Cerebellar cortex (tissue), 1 donor: Measurements from ENCODE around the gene DLST.

Experiments used
- DNase-seq: peaks from one replicate; pipeline ENCODE4 v3.0.0-alpha.2; 2015; ENCODE audit warnings: low spot score

DLST gene

DNA sequence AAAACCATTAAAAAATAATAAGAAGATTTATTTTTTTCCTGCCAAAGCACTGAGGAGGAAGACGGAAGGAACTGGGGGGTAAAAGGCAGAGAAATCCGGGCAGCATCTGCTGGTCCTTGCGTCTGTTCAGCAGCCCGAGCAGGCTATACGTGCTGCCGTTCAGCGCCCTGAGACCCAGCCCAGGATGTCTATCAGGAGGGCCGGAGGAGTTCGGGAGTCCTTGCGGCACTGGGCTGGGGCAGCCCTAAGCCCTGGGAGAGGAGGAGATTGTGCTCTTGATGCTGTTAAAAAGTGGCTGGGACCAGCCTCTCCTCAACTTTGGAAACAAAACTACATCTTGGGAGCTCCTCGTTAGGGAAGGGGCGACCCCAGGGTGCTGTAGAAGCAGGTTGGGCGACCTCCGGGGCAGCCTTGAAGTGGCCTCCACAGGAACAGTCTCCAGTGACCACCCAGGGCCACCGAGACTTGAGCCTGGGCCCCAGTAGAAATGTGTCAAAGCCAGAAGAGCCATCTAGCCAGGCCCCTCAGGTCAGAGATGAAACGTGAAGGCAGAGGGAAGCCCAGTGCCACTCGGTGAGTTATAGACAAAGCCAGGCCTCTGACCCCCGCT, 59.3 kb downstream of the DLST start:
- no peak for DNase-seq

DNA sequence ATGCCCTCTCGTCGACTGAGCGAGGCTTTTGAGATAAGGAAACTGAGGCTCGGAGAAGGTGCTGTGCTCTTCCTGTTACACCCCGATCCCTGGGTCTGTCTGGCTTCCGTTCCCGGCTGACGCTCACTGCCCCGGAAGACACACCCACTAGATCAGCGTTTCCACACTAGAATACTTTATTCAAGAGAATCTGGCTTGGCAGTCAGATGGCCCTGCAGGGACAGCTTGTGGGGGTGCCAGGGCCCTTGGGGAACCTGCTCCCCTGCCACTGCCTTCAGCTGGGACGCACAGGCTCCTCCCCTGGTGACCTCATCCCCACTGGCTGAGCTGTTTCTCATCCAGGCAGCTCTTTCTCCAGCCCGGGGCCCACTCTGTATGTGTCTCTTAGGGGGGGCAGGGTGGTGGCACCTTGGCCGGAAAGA, 60.0 kb downstream of the DLST start:
- no peak for DNase-seq

DNA sequence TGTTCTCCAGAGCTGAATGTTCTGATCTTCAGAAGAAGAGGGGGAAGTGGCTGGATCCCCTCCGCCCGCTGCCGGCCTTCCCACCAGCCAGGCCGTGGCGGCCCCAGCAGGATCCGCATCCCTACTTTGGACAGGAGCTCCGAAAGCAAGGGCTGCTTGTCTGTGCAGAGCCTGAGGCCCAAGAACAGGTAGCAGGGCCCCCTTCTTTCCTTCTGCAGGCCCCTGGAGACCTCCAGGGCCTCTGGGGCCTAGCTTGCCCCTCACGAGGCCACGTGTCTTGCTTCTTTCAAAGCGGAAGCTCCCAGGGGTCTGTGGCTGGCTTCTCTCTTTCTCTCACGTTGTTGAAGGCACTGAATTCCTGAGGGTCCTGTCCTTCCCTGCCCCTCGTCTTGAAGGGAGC, 60.5 kb downstream of the DLST start:
- no peak for DNase-seq

DNA sequence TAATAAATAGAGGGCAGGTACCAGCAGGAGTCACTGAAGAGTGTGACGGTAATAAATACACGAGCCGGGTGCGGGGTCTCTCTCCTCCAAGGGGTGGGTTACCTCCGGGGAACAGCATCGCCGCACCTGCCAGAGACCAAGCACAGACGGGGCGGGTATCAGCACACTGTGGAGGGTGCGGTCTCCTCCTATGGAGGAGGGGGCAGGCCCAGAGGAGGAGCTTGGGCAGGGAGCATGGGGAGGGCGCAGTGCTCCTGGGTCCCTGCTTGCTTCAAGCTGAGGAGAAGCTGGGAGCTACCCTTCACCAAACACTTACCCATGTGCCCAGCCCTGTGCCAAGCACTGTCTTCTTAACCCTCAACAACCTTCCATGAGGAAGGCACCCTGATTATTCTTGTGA, 60.9 kb downstream of the DLST start:
- DNase-seq = no peak

DNA sequence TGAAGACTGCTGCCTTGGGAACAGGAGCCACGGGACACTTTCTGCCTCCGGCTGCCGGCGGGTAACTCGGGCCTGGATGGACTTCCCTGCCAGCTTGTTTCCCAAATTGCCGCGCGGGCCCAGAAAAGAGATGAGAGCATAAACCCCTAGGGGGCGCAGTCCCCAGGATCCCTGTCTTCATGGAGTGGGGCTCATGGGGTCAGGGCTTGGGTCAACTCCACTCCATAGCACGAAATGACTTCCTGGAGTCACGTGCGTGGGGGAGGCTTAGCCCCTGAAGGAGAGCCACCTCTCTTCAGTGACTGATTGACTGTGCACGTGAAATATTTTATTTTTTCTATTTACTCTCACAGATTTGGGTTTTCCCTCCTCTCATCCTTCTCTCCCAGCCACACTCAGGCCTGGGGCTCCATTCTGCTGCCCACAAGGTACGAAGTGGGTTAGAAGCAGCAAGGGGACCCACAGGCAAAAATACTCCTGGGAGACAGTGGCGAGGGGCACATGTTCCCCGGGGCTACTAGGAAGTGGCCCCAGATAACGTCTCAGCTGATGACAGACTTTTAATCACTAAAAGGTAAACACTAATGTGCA, 63.6 kb downstream of the DLST start:
- peak; percentile 33 for DNase-seq

DNA sequence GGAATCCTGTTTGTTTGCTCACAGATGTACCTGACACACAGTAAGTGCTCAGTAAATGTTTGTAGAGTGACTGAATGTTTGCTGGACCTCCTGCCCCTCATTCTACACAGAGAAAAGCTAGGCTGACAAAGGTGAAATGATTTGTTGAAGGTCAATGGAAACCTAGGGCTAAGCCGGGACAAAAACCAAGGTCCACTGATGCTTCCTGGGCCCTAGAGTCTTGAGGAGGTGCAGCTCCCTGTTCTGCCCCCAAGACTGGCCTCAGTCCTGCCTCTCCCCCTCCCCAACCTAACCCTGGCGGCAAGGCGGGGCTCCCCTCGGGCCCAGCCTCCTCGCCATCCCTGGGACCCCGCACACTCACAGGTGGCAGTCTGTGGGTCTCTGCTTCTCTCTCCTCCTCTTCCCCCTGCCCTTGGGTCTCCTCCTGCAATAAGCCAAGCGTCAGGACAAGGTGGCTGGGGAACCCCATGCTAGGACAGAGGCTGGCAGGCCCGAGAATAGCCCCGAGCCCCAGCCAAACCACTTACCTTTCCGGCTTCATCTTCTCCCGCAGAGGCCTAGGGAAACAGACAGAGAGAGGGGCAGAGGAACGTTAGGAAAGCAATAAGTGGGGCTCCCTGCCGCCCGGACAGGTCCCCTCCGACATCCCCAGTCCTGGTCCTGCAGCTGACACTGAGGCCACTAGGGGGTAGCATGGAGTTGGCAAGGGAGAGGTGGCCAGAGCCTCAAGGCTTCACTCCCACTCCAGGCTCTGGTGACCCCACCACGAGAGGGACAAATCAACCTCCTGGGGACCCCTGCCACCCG, 64.3 kb downstream of the DLST start:
- DNase-seq = peak; percentile 80

DNA sequence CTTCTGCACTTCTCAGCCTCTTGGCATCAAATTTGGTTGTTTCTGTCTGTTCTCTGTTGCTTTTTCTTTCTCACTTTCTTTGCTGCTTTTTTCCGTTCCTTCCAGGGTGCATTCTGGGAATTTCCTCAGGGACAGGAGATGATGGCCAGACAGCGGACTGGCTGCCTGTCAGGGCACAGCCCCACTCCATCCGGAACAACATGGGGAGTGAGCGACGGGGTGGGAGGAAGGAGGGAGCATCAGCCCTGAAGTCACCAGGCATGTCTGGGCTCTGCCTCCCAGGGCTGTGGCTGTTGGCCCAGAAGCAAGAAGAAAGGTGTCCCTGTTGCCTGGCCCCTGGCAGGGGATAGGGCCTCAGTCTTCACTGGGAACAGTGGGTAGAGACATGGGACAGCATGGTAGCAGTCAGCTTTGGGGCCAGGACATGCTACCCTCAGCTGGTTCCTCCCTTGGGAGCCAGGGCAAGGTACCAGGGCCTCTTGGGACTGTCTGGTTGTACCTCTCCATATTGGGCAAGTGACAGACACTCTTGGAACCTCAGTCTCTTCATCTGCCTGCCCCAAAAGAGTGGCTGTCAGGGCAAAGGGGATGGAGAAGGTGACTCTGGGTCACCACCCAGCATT, 65.1 kb downstream of the DLST start:
- DNase-seq = no peak

DNA sequence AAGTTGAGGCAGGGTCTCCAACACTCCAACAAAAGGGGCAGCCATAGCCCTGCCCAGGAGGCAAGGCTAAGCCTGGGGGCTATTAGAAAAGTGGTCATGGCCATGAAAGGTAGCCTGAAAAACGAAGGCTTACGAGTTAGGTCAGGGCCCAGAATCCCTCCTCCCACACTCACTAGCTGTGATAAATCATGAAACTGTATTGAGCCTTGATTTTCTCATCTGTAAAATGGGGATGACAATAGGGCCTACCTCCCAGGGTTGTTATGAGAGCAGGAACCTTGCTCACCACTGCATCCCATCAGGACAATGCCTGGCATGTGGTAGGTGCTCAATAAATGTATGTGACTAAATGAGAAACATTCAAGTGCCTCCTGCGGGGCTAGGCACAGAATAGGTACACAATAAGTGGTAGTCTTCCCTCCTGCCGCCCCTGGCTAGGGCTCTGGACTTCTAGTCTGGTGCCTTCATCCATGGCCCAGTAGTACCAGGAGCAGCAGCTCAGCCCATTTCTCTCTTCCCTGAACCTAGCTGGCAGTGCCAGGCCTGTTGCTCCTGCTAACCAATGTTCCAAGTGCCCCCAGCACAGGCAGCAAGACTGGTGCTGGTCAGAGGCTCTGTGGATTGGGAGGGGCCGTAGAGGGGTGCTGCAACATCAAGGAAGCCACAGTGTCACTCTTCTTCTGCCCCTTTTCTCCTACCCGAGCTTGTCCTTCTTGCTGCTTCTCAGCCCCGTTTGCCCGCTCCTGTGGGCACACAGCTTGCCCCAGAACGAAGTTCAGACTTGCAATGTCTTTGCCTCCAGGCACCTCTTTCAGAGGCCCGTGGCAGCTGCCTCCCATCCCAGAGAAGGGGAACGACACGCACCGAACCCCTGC, 65.9 kb downstream of the DLST start:
- DNase-seq = no peak

DNA sequence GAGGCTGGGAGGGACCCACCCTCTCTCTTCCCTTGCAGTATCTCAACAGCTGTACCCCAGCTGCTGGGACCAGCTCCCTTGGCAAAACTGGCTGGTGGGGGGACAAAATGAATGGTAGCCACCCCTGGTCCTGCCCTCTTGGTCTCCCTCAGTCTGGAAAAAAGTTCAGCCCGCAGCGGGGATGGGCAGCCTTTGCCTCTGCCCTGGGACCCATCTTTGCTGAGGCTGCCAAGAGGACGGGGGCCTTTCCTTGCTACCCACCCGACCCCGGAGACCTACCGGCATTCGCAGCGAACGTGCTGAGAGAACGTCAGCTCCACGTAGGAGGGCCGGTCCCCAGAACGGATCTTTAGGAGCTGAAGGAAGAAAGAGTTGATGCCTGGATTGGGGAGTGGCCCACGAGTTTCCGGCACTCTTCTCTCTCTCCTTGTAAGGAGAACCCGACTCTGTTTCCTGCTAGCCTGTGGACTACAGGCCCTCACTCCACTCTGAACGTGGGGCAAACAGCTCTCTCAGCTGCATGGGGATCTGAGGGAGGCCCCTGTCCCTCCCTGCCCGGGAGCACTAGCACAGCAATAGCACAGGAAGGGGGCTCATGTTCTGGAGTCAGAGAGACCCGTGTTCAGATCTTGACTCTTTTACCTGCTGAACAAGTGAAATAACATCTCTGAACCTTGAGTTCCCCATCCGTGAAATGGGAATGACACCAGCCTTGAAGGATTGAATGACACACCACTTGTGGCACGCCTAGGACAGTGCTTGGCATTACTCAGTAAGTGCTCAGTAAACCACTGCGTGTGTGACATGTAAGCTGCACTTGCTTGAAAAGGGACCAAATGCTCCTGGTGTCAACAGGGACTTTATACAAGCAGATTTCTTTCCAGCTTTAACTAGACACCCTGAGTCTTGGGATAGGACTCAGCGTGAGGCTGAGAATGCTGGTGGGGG, 66.8 kb downstream of the DLST start:
- no peak for DNase-seq

DNA sequence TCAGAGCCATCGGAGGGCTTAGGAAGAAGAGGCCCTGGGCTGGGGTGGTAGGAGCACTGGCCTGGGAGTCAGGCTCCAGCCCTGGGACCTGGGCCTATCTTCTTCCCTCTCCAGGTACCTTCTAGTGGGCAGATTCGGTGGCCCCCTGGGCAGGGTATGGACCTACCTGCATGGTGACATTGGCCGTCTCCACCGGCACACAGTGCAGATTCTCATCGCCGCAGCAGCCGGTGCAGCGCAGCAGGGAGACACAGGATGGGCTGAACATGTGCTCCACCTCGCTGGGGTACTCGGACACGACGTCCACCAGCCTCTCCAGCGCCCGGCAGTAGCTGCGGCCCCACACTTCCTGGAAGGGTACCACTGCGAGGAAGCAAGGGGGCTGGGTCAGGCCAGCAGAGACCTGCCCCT, 67.5 kb downstream of the DLST start:
- DNase-seq = no peak

DNA sequence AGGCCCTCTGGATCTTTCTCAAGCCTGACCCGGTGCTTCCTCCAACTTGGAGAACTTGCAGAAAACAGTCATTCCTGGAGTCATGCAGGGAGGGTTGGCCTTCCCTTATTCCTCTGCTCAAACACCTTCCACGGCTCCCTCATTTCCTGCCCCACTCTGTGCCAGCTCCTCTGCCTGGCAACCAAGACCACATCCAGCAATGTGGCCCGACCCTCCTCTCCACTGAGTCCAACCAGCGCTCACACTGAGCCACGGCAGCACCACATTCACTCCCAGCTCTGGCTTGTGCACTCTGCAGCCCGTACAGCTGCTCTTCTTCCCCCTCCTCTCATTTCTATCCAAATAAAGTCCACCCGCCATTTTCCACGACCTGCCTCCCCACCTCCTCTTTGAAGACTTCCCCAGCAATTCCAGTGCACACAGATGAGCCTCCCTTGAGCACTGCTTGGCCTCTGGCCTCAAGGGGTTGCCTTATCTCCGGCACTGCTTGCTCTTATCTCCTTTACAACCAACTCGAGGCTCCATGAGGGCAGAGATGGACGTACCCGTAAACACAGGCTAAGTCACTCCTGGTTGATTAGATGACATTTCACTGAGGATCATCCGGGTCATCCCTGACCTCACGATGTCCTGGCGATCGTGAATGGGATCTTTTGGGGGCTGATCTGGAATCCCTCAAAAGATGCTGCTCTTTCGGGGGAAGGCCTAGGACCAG, 68.3 kb downstream of the DLST start:
- DNase-seq = no peak

DNA sequence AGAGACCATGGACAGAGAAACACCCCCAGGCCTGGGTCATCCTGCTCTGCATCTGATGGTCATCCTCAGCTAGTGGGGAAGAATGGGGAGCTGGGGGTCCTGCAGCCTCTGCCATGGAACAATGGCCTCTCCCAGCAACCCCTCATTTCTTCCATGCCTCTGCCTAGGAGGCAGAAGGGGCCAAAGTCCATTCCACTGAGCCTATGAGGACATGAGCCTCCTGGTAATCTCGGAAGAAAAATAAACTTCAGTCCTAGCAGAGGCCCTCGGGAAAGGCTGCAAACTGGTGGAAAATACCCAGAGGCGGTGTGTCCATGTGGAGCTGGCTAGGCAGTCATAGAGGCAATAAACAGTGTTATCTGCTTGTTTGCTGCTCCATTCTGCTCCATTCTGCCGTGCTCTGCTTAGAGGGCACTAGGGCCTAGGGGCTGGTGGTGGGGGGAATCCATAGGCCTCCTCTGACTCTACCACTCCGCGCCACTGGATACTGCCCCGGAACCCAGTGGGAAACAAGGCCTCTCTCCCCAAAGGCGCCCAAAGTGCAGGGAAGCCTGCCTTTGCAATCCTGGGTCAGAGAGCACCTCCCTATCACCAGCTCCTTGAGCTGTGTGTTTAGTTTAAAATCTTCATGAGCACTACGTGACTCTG, 69.2 kb downstream of the DLST start:
- no peak for DNase-seq

DNA sequence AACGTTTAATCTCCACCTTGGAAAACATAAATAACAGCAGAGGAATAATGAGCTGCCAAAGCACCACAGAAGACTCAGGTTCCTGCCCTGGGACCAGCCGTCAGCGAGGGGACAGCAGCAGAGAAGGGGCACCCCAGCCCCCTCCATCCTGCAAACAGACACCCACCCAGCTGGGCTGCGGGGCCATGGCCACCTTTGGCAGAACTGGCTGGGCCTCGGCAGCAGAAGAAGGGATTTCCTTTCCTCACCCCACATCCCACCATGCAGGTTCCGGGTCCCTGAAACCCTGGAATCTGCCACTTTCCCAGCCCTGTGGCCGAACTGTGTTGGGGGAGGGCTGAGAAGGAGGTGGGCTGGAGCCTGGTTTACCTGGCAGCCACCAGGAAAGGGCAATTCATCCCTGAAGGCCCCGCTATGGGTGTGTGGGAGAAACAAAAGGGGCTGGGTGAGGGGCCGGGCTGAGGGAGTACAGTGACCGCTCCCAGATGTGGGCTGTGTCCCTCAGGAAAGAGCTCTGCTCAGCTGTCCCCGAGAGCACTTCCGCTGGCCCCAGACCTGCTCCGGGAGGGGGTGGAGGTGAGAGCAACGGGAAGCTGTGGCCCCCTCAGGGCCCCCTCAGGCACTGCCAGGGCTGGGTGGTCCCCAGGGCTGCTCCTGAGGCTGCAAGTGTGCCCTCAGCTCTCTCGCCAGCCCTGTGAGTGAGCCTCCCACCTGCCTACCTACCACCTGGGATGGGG, 69.9 kb downstream of the DLST start:
- no peak for DNase-seq

DNA sequence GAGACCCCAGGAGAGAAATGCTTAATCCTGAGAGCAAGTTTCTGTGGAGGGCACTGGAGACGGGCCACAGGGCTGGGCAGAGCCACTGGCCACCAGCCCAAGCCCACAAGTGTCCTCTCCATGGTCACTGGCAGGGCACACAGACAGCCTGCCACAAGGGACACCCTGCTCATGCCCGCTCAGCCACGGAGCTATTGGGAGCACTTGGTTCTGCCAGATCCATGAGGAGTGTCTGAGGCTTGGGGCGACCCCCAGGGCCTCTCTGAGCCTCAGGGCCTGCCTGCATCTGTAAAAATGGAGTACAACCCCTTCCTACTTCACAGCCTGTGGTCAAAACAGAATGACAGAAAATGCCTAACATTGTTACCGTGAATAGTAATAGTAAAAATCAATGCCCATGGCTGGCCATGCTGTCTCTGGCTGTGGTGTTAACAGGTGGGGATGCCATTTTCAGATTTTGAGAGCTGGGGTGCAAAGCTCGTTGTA, 70.5 kb downstream of the DLST start:
- no peak for DNase-seq

DNA sequence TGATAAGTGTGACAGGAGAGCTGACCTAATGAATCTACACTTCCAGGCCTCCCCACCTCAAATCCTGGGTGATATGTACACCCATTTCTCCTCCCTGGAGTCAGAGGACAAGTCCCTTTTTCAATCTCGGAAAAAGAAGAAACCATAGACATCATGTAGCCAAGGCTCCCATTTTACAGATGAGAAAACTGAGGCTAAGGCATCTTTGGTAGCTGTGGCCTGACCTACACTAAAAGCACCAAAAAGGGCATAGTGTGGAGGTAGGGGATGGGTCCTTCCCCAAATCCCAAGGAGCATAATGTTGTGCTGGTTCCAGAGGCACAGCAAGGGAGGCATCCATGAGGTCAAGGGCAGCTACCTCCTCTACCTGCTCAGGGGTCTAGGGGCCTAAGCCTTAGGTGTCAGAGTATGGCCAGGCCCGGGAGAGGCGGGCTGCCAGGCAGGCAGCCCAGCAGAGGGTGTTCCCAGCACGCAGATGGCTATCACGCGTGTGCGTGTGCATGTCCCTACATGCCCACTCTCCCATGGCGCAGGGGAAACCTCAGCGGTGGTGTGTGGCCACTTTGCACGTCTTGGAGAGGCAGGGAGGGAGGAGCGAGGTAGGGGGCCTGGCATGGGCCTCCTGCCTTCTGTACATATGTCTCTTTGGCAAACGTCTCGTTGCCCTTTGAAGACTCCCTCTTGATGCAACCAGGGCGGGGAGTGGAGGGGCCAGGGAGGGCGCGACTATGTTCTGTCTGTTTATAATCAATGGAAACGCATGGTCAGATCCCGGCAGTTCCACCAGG, 71.2 kb downstream of the DLST start:
- no peak for DNase-seq
